Tongue (tissue), 2 donors: ENCODE results near the gene SSU72. TPM values are rescaled to one million over a fixed set of nuclear protein-coding genes. Genes with fewer than 3 reads are reported as not detected.

Experiments
- DNase-seq: peaks from one replicate; pipeline ENCODE4 v3.0.0-alpha.2; 2015
- total RNA-seq: library from RNA; depleted of rRNA; stranded (reverse); fragments of >200 nt; gene quantifications from one replicate; pipeline ENCODE4 v1.2.3, GENCODE V29; 2014

SSU72 gene
- total RNA-seq, 1 donor from 2014 or later, result 55.7 TPM

DNA sequence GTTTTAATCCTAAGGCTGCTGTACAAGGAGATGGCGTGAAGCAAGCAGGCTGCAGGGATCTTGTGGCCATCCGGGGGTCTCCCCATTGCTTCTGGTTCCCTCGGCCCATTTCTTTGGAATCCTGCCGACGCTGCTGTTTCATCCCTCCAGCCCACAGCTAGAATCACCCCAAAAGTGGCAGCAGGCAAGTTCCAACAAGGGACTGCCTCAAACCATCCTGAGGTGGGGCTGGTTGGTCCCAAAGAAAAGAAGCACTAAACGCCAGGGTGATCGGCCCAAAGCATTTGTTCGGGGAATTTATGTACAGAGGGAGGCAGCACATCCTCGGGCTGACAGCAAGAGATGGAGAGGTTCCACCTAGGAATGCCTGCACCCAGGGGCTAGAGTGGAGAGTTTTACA is 36.1 kb upstream of the SSU72 start:
- DNase-seq, result no peak

DNA sequence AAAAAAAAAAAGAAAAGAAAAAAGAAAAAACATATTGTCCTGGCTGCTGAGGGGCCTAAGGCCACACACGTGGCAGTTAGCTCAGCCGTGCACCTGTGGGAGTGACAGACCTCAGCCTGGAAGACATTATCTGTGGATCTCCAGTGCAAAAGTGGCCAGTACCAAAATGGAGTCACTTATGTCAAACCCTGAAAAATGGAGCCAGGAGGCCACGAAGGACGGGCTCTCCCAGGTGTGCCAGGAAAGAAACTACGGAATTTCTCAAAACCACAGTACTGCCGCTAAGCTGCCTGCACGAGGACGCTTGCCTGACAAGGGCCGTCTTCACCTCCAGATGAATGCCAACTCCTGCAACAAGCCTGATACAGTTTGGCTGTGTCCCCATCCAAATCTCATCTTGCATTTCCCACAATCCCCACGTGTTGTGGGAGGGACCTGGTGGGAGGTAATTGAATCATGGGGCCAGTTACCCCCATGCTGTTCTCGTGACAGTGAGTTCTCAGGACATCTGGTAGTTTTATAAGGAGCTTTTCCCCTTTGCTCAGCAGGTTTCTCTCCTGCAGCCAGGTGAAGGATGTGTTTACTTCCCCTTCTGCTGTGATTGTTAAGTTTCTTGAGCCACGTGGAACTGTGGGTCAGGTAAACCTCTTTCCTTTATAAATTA is 35.3 kb upstream of the SSU72 start:
- no peak for DNase-seq

- DNase-seq, result no peak
Observed at GRCh38 chr1:1606232-1606631, 31.6 kb upstream of the SSU72 start.

- DNase-seq, result no peak
Observed at GRCh38 chr1:1605724-1606123, 31.1 kb upstream of the SSU72 start.

GRCh38 chr1:1605034-1605591 is 30.4 kb upstream of the SSU72 start:
- DNase-seq, result no peak

- no peak for DNase-seq
Observed at GRCh38 chr1:1604374-1605033, 29.8 kb upstream of the SSU72 start.

- DNase-seq, result no peak
Observed at GRCh38 chr1:1603671-1604373, 29.2 kb upstream of the SSU72 start.

DNA sequence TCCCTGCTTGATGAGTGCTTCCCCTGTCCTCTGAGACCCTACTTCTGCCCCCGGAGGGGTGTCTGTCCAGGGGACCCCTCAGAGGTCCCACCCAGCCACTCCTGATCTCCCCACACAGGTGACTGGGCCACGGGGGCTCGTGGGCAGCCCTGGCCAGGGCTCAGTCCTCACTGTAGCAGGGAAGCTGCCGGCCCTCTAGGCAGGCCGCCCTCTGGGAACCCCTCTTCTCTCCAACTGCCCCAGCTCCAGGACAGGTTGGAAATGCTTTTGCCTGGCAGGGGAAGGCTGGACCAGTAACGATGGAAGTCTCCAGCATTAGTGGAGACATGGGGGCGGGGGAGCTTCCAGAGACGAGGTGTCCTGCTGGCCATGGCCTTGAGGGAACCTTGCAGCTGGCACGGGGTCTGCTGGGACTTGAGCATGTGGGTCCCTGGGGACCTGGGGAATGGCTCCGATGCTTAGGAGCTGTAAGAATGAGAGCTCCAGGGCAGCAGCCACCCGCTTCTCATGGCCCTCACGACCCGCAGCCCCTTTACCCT is 28.4 kb upstream of the SSU72 start:
- DNase-seq, result no peak

GRCh38 chr1:1602304-1602967 is 27.8 kb upstream of the SSU72 start:
- no peak for DNase-seq

- DNase-seq, result no peak
Observed at GRCh38 chr1:1601564-1602303, 27.1 kb upstream of the SSU72 start.

DNA sequence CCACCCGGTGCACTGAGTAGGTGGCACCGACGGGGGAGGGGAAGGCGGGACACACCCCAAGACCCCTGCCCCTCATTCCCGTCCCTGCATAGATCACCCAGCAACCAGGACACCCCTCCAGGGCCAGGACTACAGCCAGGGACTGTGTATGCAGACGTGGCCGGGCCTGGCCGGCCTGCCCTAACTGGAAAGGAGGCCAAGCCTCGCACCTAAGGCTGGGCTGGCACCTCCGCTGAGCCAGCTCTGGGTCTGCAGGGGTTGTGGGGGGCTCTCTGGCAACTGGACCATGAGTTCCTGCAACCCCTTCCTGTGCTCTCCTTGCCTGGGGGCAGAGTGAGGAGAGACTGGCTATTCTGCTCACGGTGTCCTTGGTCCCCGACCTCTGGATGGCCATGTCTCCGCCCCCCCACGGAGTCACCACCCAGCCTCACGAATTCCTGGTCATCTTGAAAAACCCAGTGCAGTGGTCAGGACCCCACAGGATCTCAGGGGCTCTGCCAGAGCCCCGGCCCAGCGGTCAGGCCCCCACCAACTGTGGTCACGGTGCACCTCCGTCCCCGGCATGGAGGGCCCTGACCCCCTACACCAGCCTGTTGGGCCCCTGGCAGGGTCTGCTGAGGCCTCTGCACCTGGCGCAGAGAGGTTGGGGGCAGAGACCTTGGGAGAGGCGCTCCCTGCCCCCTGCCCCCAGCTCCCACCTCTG is 26.3 kb upstream of the SSU72 start:
- no peak for DNase-seq

GRCh38 chr1:1599935-1600860 is 25.5 kb upstream of the SSU72 start, which contains the start of gene FNDC10:
Gene FNDC10, minus strand, starts transcription at chr1:1600135. Its CDS starts 120 bp downstream, at chr1:1600015.
- DNase-seq, result no peak

GRCh38 chr1:1599030-1599934 is 24.6 kb upstream of the SSU72 start:
- DNase-seq, result peak; percentile 24

DNA sequence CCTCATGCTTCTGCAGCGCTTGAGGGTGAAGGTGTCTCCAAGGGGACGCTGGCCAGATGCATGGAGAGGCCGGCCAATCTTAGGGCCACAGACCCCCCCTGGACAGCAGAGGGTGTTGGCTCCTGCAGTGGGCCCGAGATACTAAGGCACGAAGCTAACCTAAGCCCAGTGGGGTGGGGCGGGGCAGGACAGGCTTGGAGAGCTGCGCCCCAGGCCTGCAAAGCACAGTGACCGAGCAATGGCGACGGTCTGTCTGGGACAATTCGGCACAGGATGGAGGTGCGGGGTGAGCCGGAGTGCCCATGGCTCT is 24.0 kb upstream of the SSU72 start:
- DNase-seq, result no peak

DNA sequence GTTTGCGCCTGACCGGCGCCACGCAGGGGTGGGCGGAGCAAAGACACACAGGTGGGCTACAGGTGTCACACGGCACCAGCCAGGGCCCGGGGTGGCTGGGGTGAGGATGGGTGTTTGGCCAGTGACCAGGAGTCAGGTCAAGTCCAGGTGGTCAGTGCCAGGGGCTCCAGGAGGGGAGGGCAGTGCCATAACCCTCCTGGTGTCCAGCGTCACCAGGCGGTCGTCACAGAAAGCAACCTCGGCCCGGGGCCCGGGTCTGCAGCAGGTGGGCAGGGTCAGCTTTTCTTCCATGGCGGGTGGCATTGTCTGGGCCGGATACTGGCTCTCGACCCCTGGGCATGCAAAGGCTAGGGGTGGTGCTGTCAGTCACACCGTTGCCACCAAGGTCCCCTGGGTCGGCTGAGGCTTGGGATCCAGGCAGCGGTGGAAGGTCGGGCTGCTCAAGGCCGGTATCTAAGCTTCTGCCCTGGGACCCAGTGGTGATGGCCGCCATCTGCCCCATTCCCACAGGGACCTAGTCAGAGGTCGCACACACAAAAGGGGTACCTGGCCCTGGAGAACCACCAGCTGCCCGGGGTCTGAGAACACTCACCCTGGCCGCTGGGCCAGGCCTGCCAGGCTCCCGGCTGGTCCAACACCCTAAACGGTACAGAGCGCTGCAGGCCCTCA is 23.5 kb upstream of the SSU72 start:
- DNase-seq, result no peak

GRCh38 chr1:1597275-1597930 is 22.7 kb upstream of the SSU72 start:
- DNase-seq, result no peak

DNA sequence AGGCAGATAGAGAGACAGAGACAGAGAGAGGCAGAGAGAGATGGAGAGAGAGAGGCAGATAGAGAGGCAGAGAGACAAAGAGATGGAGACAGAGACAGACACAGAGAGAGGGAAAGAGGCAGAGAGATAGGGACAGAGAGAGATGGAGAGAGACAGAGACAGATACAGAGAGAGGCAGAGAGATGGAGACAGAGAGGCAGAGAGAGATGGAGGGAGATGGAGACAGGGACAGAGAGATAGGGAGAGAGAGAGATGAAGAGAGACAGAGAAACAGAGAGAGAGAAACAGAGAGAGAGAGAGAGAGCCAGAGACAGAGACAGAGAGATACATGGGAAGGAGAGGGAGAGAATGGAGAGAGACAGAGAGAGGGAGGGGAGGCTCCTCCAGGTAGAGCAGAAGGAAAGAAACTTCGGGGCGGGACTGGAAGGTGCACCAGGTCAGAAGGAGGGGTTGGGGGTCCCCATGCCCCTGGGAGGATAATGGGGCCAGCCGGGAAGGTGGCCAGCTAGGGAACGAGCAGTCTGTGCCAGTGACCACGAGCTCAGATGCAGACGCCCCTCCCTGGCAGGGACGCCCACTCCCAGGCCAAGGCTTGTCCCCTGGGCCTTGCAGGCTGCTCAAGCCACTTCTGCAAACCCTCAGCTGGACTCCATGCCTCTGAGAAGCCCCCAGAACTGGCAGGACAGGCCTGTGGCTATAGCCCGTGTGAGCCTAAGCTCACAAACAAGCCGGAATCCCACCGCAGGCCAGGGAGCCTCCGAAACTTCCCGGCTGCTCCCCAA is 22.0 kb upstream of the SSU72 start:
- no peak for DNase-seq
